H1 (cell line): ENCODE results near the gene C5.

ENCODE experiments used
- CEBPB ChIP-seq: IDR thresholded peaks from 2 replicates; pipeline ENCODE4 v1.6.1; 2012; ENCODE audit warnings: low read depth, low read length
- CTCF ChIP-seq, 3 experiments: IDR thresholded peaks; 1 replicate in 2 of 3; 2 replicates in 1 of 3; pipeline versions ENCODE4 v1.5.1 to v1.6.1; 2011; ENCODE audit warnings: low read length in 3 of 3, mild to moderate bottlenecking in 3 of 3, inconsistent platforms in 2 of 3, low read depth in 1 of 3, moderate library complexity in 1 of 3; ENCODE audit not compliant: insufficient read depth in 1 of 3; ENCODE audit errors: control extremely low read depth in 1 of 3
- EP300 ChIP-seq, 2 experiments: IDR thresholded peaks; 1 replicate in 1 of 2; 2 replicates in 1 of 2; pipeline ENCODE4 v1.6.1; 2011 to 2012; ENCODE audit warnings: low read depth in 2 of 2, low read length in 2 of 2, mild to moderate bottlenecking in 2 of 2, borderline replicate concordance in 1 of 2, inconsistent platforms in 1 of 2, moderate library complexity in 1 of 2
- EZH2 ChIP-seq: fragments of 200-600 bp; sonication (generic); IDR thresholded peaks from 2 replicates; pipeline ENCODE4 v1.7.1; 2012; ENCODE audit warnings: low read depth, mild to moderate bottlenecking, moderate library complexity, low read length, inconsistent platforms; ENCODE audit not compliant: severe bottlenecking
- FOSL1 ChIP-seq: IDR thresholded peaks from 2 replicates; pipeline ENCODE4 v1.6.1; 2011; ENCODE audit warnings: mild to moderate bottlenecking, low read depth, low read length, moderate library complexity; ENCODE audit not compliant: insufficient read depth
- JUND ChIP-seq: IDR thresholded peaks from 2 replicates; pipeline ENCODE4 v1.6.1; 2011; ENCODE audit warnings: mild to moderate bottlenecking, improper control_type of control experiment, low read length
- POLR2AphosphoS5 ChIP-seq: IDR thresholded peaks from 2 replicates; pipeline ENCODE4 v1.6.1; 2011; ENCODE audit warnings: low read depth, low read length
- RAD21 ChIP-seq, 2 experiments: IDR thresholded peaks in 1 of 2; conservative IDR thresholded peaks in 1 of 2; 2 replicates each; pipeline ENCODE4 v1.6.1; 2011; ENCODE audit warnings: low read depth in 2 of 2, low read length in 2 of 2, improper control_type of control experiment in 1 of 2, inconsistent platforms in 1 of 2, mild to moderate bottlenecking in 1 of 2, moderate library complexity in 1 of 2
- RFX5 ChIP-seq: IDR thresholded peaks from 2 replicates; pipeline ENCODE4 v1.6.1; 2011; ENCODE audit warnings: low read depth, low read length, improper control_type of control experiment, borderline replicate concordance
- SIN3A ChIP-seq, 2 experiments: IDR thresholded peaks in 1 of 2; conservative IDR thresholded peaks in 1 of 2; 2 replicates each; pipeline ENCODE4 v1.6.1; 2011 to 2012; ENCODE audit warnings: low read length in 2 of 2, improper control_type of control experiment in 1 of 2, low read depth in 1 of 2, mild to moderate bottlenecking in 1 of 2
- SP1 ChIP-seq: IDR thresholded peaks from 2 replicates; pipeline ENCODE4 v1.6.1; 2011; ENCODE audit warnings: low read depth, low read length
- SRF ChIP-seq: IDR thresholded peaks from 2 replicates; pipeline ENCODE4 v1.6.1; 2011; ENCODE audit warnings: mild to moderate bottlenecking, low read depth, low read length, moderate library complexity
- ZNF274 ChIP-seq: IDR thresholded peaks from 2 replicates; pipeline ENCODE4 v1.7.0; 2012; ENCODE audit warnings: low read length, borderline replicate concordance; ENCODE audit errors: extremely low read depth

- TF ChIP-seq ZNF274: no peak
- TF ChIP-seq JUND: no peak
- no peak for TF ChIP-seq EP300 (IDR thresholded peaks at IDR 0.05; ENCODE audit: borderline replicate concordance in 1 of 2, low read depth in 2 of 2, low read length in 2 of 2)
- TF ChIP-seq POLR2AphosphoS5: no peak
- TF ChIP-seq EZH2: no peak
- no peak for TF ChIP-seq RAD21 (IDR thresholded peaks at IDR 0.05 in 1 of 2, conservative IDR thresholded peaks at IDR 0.05 in 1 of 2; ENCODE audit: low read depth in 2 of 2, low read length in 2 of 2)
- TF ChIP-seq CTCF (IDR thresholded peaks at IDR 0.05; ENCODE audit: control extremely low read depth in 1 of 3, insufficient read depth in 1 of 3, low read depth in 1 of 3, low read length in 3 of 3): no peak
- TF ChIP-seq SP1: no peak
- TF ChIP-seq RFX5: no peak
- no peak for TF ChIP-seq SRF
- no peak for TF ChIP-seq SIN3A (conservative IDR thresholded peaks at IDR 0.05 in 1 of 2, IDR thresholded peaks at IDR 0.05 in 1 of 2; ENCODE audit: low read depth in 1 of 2, low read length in 2 of 2)
- TF ChIP-seq FOSL1: no peak
- no peak for TF ChIP-seq CEBPB
Observed at GRCh38 chr9:120974921-120975320, 75.2 kb downstream of the C5 start.
